ENCODE results near the gene ZNF587.

DNA sequence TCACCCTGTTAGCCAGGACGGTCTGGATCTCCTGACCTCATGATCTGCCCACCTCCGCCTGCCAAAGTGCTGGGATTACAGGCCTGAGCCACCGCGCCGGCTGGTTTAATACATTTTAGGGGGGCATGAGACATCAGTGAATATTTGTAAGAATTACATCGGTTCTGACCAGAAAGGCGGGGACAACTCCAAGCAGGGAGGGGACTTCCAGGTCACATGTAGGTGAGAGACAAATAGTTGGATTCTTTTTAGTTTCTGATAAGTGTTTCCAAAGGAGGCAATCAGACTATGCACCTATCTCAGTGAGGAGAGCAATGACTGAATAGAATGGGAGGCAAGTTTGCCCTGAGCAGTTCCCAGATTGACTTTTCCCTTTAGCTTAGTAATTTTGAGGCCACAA, 31.3 kb upstream of the ZNF587 start:
- TF ChIP-seq EZH2 (IDR thresholded peaks at IDR 0.05) (no peak), POLR2AphosphoS5 (IDR thresholded peaks at IDR 0.05; ENCODE audit: borderline replicate concordance, low read depth, low read length) (no peak), FOXP2 (optimal IDR thresholded peaks at IDR 0.05; ENCODE audit: control extremely low read depth, extremely low read length, insufficient read depth) (no peak)
